Measurements from ENCODE around the gene SLX1A. TPM values are rescaled to one million over a fixed set of nuclear protein-coding genes. Genes with fewer than 3 reads are reported as not detected.
A peak's percentile ranks its signal among the peaks of the same experiment; 100 is the strongest.

SLX1A gene
- total and polyA plus RNA-seq, 10 of the 15 experiments (the other 5 are each of a cell fraction or from before 2014, with no cell fraction given), result 2.5 to 123 (median 28.9) TPM

DNA sequence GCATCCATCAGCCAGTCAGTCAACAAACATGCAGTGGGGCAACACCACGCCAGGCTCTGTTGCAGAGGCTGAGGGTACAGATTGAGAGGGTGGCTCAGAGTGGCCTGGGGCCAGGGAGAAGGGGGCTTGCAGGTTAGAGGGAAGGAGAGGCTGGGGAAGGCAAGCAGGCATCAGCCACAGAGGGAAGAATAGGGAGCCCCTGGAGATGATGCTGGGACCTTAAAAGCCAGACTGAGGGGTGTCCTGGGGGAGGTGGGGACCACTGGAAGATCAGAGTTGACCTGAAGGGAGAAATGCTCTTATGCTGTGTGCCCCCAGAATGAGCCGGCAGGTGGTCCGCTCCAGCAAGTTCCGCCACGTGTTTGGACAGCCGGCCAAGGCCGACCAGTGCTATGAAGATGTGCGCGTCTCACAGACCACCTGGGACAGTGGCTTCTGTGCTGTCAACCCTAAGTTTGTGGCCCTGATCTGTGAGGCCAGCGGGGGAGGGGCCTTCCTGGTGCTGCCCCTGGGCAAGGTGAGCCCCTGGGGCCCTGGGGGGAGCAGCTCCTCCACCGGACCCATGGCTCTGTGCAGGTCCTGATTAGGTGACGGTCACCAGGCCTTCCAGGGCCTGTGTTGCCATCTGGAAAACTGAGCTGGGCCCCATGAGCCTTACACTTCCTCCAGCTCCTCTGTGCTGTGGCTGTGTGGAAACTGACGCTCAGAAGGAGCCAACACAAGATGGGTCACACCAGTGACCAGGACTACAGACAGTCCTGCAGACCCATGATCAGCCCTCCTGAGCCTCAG is 8.6 kb upstream of the SLX1A start (continued):
- TF ChIP-seq, protein P1, sequence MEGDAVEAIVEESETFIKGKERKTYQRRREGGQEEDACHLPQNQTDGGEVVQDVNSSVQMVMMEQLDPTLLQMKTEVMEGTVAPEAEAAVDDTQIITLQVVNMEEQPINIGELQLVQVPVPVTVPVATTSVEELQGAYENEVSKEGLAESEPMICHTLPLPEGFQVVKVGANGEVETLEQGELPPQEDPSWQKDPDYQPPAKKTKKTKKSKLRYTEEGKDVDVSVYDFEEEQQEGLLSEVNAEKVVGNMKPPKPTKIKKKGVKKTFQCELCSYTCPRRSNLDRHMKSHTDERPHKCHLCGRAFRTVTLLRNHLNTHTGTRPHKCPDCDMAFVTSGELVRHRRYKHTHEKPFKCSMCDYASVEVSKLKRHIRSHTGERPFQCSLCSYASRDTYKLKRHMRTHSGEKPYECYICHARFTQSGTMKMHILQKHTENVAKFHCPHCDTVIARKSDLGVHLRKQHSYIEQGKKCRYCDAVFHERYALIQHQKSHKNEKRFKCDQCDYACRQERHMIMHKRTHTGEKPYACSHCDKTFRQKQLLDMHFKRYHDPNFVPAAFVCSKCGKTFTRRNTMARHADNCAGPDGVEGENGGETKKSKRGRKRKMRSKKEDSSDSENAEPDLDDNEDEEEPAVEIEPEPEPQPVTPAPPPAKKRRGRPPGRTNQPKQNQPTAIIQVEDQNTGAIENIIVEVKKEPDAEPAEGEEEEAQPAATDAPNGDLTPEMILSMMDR (IDR thresholded peaks at IDR 0.05 in 2 of 3, conservative IDR thresholded peaks at IDR 0.05 in 1 of 3; ENCODE audit: control insufficient read depth in 2 of 3, extremely low read depth in 1 of 3, insufficient read depth in 1 of 3, low read depth in 3 of 3, low read length in 3 of 3), result no peak
- TF ChIP-seq SIN3A (IDR thresholded peaks at IDR 0.05; ENCODE audit: low read depth, low read length) (no peak; the same call in 1 of the 2 replicates), ZNF622 (IDR thresholded peaks at IDR 0.05) (no peak), MTA3 (IDR thresholded peaks at IDR 0.05; ENCODE audit: borderline replicate concordance, low read length) (no peak), SUZ12 (IDR thresholded peaks at IDR 0.05; ENCODE audit: unreplicated experiment) (no peak), BCL11A (IDR thresholded peaks at IDR 0.05; ENCODE audit: low read depth, low read length) (no peak), ZNF274 (IDR thresholded peaks at IDR 0.05; ENCODE audit: insufficient read depth, insufficient read length) (no peak)

DNA sequence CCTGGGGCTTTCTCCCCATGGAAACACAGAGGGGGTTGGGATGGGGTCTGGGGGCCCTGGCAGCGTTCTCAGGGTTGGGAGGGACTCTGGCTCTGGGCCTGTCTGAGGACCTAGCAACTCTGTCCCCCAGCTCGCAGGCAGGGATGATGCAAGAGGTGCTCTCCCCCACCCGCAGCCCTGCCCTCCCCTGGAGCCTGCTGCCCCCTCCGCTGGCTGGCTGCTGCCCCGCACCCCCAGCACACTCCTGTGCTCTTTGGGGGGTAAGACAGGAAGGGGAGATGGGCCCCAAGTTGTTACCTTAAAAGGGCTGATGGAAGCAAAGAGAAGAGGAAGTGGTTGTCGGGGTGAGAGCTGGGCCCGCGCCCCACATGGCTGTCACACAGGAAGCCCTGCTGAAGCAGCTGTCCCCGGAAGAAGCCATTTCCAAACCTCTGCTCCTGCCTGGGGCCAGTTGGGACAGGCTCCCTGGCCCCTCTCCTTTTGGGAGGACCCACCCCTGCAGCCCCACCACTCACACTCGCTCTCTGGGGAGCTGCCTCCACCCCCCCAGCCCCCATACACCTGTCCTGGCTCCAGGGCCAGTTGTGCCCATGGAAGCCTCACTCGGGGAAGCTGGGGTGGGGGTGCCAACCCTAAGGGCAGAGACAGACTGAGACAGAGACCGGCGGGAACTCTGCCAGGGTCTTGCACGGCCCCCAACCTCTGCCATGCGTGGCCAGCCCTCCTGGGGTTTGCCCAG is 7.8 kb upstream of the SLX1A start:
- H3K79me2 ChIP-seq (ENCODE audit: control insufficient read depth, insufficient read depth, low read length), result peaks cover 55% of the 10 kb centered on the region
- in situ Hi-C loops (cut with MboI) (loop anchor here (10.0 kb wide), 2 partner anchors 449 to 509 kb away; partner anchors contain the start of gene SRCAP), intact Hi-C loops (cut with micrococcal nuclease; ENCODE audit: unreplicated experiment) (no loop called here)
- H4K20me1 ChIP-seq (ENCODE audit: control insufficient read depth, insufficient read depth), result no peaks in the 10 kb centered on the region
- H3K36me3 ChIP-seq (ENCODE audit: control insufficient read depth in 2 of 2, insufficient read depth in 2 of 2, low read length in 1 of 2), result peaks cover 17 to 29% of the 10 kb centered on the region in 2 experiments
- WGBS (ENCODE audit: insufficient coverage, insufficient replicate concordance, low lambda C conversion rate, missing lambda C conversion rate), result 0% methylated on average over 13 of the region's 15 CpGs
- DNase-seq (ENCODE audit: low read depth, low spot score) (peak; percentile 79), FAIRE-seq (peak; percentile 89), ATAC-seq (peak; percentile 65)
- H3K4me1 ChIP-seq (ENCODE audit: control insufficient read depth, insufficient read depth, low read length), result peaks cover 28% of the 10 kb centered on the region
- H3K9me3 ChIP-seq (replicated peaks; ENCODE audit: control insufficient read depth, insufficient read depth, low read length), result no peaks in the 10 kb centered on the region
- peak overlapping the region; percentile 96 for H3K4me3 ChIP-seq
- BruUV-seq (replicated peaks), result no TSS peak
- SMC1A ChIA-PET (ENCODE audit: uncharacterized antibody, unreplicated experiment), result interaction anchor here (1.0 to 4.0 kb wide), 4 partner anchors 43 to 185 kb away, joined by 5 to 30 read pairs (median 6); partner anchors contain the start of gene TBX6
- H2AFZ ChIP-seq (ENCODE audit: control insufficient read depth, low read depth, low read length), result no peak overlapping the region
- CTCF ChIA-PET, result interaction anchor here (1.0 to 4.9 kb wide), 8 partner anchors 43 to 473 kb away, joined by 3 to 45 read pairs (median 4); partner anchors contain the start of genes FBRS, GDPD3 and TBX6
- H3K27ac ChIP-seq (ENCODE audit: control insufficient read depth, insufficient read depth), result peak overlapping the region; percentile 100
- RAD21 ChIA-PET (ENCODE audit: unreplicated experiment), result interaction anchor here (0.6 to 2.8 kb wide), 11 partner anchors 43 to 434 kb away, joined by 3 to 18 read pairs (median 3); partner anchors contain the start of genes ALDOA, DCTPP1 and TBX6
- H3K4me2 ChIP-seq (ENCODE audit: control insufficient read depth, insufficient read depth), result peak overlapping the region; percentile 100
- peak overlapping the region; percentile 99 for H3K9ac ChIP-seq (ENCODE audit: control insufficient read depth, insufficient read depth, low read length)
- no peaks in the 10 kb centered on the region for H3K27me3 ChIP-seq (replicated peaks in 1 of 2; ENCODE audit: control insufficient read depth in 2 of 2, insufficient read depth in 2 of 2, low read length in 1 of 2)
- POLR2A ChIA-PET, result interaction anchor here (0.7 to 5.2 kb wide), 14 partner anchors 60 to 421 kb away, joined by 3 to 59 read pairs (median 4); partner anchors contain the start of genes ALDOA, CD2BP2, TBX6 and YPEL3
- TF ChIP-seq HCFC1 (IDR thresholded peaks at IDR 0.05; ENCODE audit: low read length), result peak; percentile 39; the same call in 1 of the 2 replicates
- TF ChIP-seq, protein P2, sequence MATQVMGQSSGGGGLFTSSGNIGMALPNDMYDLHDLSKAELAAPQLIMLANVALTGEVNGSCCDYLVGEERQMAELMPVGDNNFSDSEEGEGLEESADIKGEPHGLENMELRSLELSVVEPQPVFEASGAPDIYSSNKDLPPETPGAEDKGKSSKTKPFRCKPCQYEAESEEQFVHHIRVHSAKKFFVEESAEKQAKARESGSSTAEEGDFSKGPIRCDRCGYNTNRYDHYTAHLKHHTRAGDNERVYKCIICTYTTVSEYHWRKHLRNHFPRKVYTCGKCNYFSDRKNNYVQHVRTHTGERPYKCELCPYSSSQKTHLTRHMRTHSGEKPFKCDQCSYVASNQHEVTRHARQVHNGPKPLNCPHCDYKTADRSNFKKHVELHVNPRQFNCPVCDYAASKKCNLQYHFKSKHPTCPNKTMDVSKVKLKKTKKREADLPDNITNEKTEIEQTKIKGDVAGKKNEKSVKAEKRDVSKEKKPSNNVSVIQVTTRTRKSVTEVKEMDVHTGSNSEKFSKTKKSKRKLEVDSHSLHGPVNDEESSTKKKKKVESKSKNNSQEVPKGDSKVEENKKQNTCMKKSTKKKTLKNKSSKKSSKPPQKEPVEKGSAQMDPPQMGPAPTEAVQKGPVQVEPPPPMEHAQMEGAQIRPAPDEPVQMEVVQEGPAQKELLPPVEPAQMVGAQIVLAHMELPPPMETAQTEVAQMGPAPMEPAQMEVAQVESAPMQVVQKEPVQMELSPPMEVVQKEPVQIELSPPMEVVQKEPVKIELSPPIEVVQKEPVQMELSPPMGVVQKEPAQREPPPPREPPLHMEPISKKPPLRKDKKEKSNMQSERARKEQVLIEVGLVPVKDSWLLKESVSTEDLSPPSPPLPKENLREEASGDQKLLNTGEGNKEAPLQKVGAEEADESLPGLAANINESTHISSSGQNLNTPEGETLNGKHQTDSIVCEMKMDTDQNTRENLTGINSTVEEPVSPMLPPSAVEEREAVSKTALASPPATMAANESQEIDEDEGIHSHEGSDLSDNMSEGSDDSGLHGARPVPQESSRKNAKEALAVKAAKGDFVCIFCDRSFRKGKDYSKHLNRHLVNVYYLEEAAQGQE (IDR thresholded peaks at IDR 0.05; ENCODE audit: low read depth, low read length), result 0 out of 2 replicates have a peak, but pooled peaks have one; percentile 17
- no peak for TF ChIP-seq SREBF2 (IDR thresholded peaks at IDR 0.05; ENCODE audit: low read length)
- TF ChIP-seq EP300 (IDR thresholded peaks at IDR 0.05; ENCODE audit: borderline replicate concordance in 1 of 2, control insufficient read depth in 1 of 2, low read depth in 2 of 2, low read length in 2 of 2), result peak; percentile 30 to 48; a peak in 1 of 4 replicates
- TF ChIP-seq KLF5 (IDR thresholded peaks at IDR 0.05; ENCODE audit: partially characterized antibody), result no peak
- TF ChIP-seq ZNF217 (IDR thresholded peaks at IDR 0.05), result no peak
- no peak for TF ChIP-seq CBX3 (IDR thresholded peaks at IDR 0.05; ENCODE audit: borderline replicate concordance, low read depth)
- no peak for TF ChIP-seq MTA2 (IDR thresholded peaks at IDR 0.05; ENCODE audit: low read depth)

Measured in GM12878 (cell line).